HPDE6-E6E7 (cell line): ENCODE data around the gene SHTN1.
A peak's percentile ranks its signal among the peaks of the same experiment; 100 is the strongest.

ENCODE experiments used
- DNase-seq: peaks from one replicate; pipeline ENCODE4 v3.0.0; 2011; ENCODE audit warnings: missing footprints; ENCODE audit errors: extremely low spot score

The SHTN1 gene

DNA sequence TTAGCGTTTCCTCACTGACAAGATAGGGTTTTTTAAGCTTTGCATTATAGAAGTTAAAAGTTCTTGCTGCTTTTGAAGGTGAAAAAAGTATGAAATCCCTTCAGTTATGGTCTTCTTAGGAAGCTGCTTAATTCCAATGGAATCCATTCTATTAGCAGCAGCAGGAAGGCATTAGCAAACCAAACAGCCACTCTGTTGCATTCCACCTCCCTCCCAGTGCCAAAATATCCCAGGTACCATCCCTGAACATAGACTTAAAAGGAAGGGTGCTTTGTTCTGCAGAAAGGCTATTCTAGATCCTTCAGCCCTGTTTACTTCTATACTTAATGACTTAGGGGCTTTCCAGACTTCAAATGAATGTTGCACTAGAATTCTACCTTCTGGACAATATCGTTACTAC is 131.9 kb downstream of the SHTN1 start:
- no peak for DNase-seq

- no peak for DNase-seq
Measured at GRCh38 chr10:116870949-116871348, 134.0 kb downstream of the SHTN1 start.

- DNase-seq, result no peak
Measured at GRCh38 chr10:116868722-116869121, 136.3 kb downstream of the SHTN1 start.

DNA sequence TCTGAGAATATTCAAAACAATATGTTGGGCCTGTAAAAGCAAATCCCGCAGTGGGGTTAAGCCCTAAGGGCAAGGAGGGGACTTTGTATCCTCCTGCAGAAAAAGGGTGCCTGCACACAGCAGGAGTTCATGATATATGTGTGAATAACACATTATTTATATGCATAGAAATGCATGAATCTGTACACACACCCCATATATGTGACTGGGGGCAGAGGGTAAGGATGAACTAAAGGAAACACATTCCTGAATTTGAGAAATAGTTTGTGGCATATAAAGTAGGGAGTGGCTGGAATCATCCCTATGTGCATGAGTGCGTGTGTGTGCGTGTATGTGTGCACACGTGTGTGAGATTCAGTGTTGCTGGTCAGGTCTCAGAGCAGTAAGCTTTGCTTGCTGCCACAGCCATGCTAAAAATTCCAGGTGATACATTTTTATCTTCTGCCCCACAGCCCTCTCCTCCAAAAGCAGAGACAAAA is 136.8 kb downstream of the SHTN1 start:
- no peak for DNase-seq

GRCh38 chr10:116866987-116867595 is 137.9 kb downstream of the SHTN1 start:
- DNase-seq, result no peak

GRCh38 chr10:116866066-116866465 is 138.9 kb downstream of the SHTN1 start:
- DNase-seq, result no peak

- DNase-seq, result no peak
Measured at GRCh38 chr10:116864436-116864835, 140.6 kb downstream of the SHTN1 start.

- DNase-seq, result no peak
Measured at GRCh38 chr10:116861796-116862195, 143.2 kb downstream of the SHTN1 start.

- DNase-seq, result no peak
Measured at GRCh38 chr10:116857156-116857555, 147.8 kb downstream of the SHTN1 start.

DNA sequence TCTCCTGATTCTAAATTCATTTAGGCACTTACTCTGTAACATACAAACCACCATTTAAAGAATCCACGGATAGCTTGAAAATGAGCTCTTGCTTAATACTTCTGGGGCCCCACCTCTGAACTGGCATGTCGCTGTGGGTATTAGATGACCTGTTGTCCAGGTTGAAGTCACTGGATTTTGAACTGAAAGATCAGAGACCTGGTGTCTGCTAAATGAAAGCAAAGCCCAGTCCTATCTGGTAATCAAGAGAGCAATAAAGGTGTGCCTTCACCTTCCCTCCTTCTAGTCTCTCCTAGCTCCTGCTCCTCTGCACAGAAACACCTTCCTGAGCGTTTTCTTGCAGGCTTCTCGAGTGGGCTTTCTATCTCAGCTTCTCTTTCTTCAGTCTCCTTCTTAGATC is 151.3 kb downstream of the SHTN1 start:
- no peak for DNase-seq

DNA sequence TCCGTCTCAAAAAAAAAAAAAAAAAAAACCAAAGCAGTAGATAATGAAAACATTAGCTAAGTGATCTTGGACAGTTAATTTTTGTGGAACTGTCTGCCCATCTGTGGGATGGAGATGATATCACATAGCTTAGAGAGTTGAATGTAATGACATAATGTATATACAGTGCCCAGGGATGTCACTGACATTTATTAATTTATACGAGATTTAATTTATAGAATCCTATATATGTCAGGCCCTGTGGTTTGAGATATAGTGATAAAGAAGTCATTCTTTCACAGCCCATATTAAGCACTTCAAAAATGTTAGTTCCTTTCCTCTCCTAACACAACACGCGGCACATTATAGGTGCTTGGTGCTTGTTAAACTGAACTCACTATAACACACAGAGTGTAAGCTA is 151.7 kb downstream of the SHTN1 start:
- no peak for DNase-seq

GRCh38 chr10:116852246-116852645 is 152.7 kb downstream of the SHTN1 start:
- no peak for DNase-seq

DNA sequence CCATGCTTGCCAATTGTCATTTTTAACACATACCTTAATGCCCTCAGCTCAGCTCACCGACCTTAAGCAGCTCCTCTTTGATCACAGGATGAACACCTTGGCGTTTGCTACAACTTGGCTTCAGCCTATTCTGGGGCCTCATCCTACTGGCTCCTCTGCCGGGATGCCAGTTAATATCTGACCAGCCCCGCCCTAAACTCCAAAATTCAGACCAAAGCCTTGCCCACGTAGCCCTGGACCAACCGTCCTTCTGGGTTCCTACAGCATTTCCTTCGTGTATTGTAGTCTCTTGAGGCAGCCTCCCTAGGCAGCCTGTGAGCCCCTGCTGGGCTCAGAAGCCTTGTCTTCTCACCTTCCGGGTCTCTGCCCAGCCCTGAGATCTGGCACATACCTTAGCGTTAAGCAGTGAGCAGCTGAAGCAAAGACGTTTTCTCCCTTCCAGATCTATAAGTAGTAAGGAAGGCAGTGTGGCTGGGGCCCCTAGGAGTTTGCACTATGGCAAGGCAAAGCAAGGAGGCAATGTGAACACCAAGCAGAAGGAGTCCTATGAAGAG is 154.9 kb downstream of the SHTN1 start:
- no peak for DNase-seq

GRCh38 chr10:116849248-116850057 is 155.5 kb downstream of the SHTN1 start, which contains the start of gene ENO4:
TSS of gene ENO4 (plus strand) at chr10:116849499. CDS start at chr10:116849567, 68 bp downstream.
- DNase-seq, result peak; percentile 79

- DNase-seq, result no peak
Measured at GRCh38 chr10:116848944-116849247, 156.1 kb downstream of the SHTN1 start.

DNA sequence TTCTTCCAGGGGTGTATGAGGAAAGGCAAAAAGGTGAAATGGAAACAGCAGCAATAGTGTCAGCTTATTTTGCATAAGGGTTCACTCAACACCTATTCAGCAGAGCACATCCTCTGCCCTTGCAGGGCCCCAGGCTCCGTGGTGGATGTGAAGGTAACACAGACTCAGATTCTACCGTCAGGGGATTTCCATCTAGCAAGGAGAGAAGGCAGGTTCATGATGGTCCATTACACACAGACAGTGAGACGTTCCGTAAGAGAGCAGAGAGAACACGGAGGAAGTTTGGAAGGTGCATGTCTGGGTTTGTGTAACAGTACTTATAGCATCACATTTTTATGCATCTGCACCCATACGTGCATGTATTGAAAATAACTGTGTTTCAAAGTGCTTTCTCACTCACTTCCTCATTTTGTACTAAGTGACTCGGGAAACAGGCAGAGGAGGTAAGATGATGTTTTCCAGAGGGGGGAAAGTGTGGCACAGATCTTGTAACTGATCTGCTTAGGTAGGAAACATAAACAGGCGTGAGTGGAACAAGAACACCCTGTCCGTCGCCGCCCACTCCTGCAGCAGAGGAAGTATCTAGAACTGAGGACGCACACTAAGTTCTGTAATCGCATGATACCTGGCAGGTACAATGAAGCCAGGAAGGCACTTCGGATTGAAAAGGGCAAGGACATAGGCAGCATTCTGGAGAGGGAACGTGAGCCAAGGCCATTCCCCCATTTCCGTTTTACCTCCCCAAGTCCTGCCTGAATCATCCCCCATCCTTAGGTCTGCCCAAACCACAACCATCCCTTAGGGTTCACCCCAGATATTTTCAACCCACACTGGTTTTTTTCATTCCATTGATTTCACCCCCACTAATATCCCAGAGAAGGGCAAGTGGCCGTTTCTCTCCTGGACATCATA is 156.7 kb downstream of the SHTN1 start:
- DNase-seq, result no peak

- DNase-seq, result no peak
Measured at GRCh38 chr10:116845823-116846222, 159.2 kb downstream of the SHTN1 start.

DNA sequence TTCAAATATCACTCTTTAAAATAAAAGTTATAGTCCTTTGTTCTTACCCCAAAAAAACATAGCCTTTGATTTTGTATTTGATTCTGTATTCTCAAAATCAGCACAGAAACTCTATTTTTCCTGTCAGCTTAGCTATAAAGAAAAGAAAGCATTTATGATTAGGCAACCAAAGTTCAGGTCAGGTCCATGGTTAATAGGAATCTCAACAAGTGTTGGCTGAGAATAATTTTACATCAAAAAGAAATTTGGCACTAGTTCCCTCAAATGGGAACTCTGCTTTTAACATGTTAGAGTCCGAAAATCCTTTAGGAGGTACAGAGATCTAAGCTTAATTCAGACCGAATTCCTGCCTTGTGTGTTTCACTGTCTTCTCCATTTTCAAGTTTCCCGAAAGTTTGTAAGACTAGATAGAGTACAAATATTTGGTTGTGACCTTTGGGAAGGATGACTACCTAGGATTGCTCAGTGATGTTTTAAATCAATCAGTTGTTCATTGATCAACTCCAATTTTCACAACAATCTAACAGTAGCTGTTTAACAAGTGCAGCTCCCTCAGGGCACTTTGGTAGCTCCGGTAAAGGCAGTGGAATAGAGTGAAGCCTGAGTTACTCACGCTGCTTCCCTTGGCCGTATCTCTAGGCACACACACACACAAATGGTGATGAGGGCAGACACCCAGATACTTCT is 164.5 kb downstream of the SHTN1 start:
- DNase-seq, result no peak

GRCh38 chr10:116838143-116838725 is 166.8 kb downstream of the SHTN1 start:
- no peak for DNase-seq

- no peak for DNase-seq
Measured at GRCh38 chr10:116836902-116837523, 168.0 kb downstream of the SHTN1 start.

GRCh38 chr10:116836083-116836482 is 168.9 kb downstream of the SHTN1 start:
- DNase-seq, result no peak
